ENCODE measurements around the gene ERICH4. TPM values are rescaled to one million over a fixed set of nuclear protein-coding genes. Genes with fewer than 3 reads are reported as not detected.
A peak's percentile ranks its signal among the peaks of the same experiment; 100 is the strongest.

The ERICH4 gene
- total RNA-seq, 4 donors from 2014 or later = not detected

DNA sequence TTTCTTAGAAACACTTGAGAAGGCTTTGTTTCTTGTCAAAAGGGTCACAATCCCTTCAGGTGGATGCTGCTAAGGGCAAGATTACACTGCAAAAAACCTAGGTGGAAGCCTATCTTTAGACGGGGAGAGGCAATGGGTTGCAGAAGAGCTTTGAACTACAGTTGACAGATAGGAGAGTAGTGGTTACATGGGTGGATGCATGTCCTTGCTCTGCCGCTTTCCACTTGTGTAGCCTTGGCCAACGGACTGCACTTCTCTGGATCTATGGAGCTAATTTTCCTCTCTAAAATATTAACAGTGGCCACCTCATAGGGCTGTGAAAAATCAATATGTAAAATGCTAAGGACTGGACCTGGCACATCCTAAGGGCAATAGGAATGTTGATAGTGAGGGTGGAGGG, 44.4 kb upstream of the ERICH4 start:
- H3K9me3 ChIP-seq = no peaks in the 10 kb centered on the region
- peak overlapping the region; percentile 93 to 100 for H3K4me3 ChIP-seq
- peak overlapping the region in 2 of 4 donors; percentile 86 to 94 for H3K27ac ChIP-seq
- TF ChIP-seq EP300 (IDR thresholded peaks at IDR 0.05) = no peak
- no peak for TF ChIP-seq POLR2AphosphoS5 (IDR thresholded peaks at IDR 0.05)
- TF ChIP-seq POLR2A (IDR thresholded peaks at IDR 0.05) = no peak
- TF ChIP-seq, protein P1, sequence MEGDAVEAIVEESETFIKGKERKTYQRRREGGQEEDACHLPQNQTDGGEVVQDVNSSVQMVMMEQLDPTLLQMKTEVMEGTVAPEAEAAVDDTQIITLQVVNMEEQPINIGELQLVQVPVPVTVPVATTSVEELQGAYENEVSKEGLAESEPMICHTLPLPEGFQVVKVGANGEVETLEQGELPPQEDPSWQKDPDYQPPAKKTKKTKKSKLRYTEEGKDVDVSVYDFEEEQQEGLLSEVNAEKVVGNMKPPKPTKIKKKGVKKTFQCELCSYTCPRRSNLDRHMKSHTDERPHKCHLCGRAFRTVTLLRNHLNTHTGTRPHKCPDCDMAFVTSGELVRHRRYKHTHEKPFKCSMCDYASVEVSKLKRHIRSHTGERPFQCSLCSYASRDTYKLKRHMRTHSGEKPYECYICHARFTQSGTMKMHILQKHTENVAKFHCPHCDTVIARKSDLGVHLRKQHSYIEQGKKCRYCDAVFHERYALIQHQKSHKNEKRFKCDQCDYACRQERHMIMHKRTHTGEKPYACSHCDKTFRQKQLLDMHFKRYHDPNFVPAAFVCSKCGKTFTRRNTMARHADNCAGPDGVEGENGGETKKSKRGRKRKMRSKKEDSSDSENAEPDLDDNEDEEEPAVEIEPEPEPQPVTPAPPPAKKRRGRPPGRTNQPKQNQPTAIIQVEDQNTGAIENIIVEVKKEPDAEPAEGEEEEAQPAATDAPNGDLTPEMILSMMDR (IDR thresholded peaks at IDR 0.05) = no peak
- peaks cover 0 to 28% of the 10 kb centered on the region in 2 donors for H3K36me3 ChIP-seq
- no peak for ATAC-seq
- H3K27me3 ChIP-seq = no peaks in the 10 kb centered on the region
- WGBS, 2 donors (ENCODE audit: low coverage in 1 of 2) = 47 to 50% methylated on average over 2 to 3 of the region's 3 CpGs
- peaks cover 4 to 75% (median 11%) of the 10 kb centered on the region in 3 donors for H3K4me1 ChIP-seq

DNA sequence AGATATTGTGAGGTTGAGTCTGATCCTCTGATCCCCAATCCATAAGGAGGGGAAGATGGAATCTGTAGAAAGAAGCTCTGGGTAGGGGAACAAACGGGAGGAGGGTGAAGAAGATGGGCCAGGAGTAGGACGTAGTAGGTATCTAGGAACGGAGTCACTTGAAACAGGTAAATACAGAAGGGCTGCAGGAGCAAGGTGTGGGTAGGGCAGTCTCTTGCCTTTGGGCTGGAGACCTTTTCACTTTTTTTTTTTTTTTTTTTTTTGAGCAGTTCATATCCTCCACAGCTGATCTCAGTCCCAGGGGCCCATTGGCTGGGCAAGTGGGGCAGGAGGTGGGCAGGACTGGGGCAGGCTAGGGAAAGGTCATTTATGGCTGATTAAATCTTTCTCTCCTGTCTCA, 43.9 kb upstream of the ERICH4 start:
- Histone ChIP-seq H3K9me3 (no peaks in the 10 kb centered on the region), H3K4me3 (peak overlapping the region in 1 of 2 donors; percentile 93), H3K27ac (no peak overlapping the region), H3K27me3 (no peaks in the 10 kb centered on the region), H3K4me1 (peaks cover 4 to 79% (median 11%) of the 10 kb centered on the region in 3 donors), H3K36me3 (peaks cover 0 to 30% of the 10 kb centered on the region in 2 donors)
- ATAC-seq = no peak
- 70 to 78% methylated on average over 3 of the region's 3 CpGs for WGBS, 2 donors (ENCODE audit: low coverage in 1 of 2)
- TF ChIP-seq, protein P1 (IDR thresholded peaks at IDR 0.05) = no peak
- no peak for TF ChIP-seq EP300 (IDR thresholded peaks at IDR 0.05)
- TF ChIP-seq POLR2AphosphoS5 (IDR thresholded peaks at IDR 0.05) = no peak
- TF ChIP-seq POLR2A (IDR thresholded peaks at IDR 0.05) = no peak

GRCh38 chr19:41399525-41399924, 43.4 kb upstream of the ERICH4 start:
- H3K9me3 ChIP-seq = no peaks in the 10 kb centered on the region
- H3K4me1 ChIP-seq = peaks cover 4 to 80% (median 11%) of the 10 kb centered on the region in 3 donors
- H3K27ac ChIP-seq = no peak overlapping the region
- 83 to 100% methylated on average over 1 of the region's 2 CpGs for WGBS, 2 donors (ENCODE audit: low coverage in 1 of 2)
- TF ChIP-seq POLR2A (IDR thresholded peaks at IDR 0.05) (no peak), EP300 (IDR thresholded peaks at IDR 0.05) (no peak), POLR2AphosphoS5 (IDR thresholded peaks at IDR 0.05) (no peak)
- TF ChIP-seq, protein P1 (IDR thresholded peaks at IDR 0.05) = no peak
- H3K27me3 ChIP-seq = no peaks in the 10 kb centered on the region
- ATAC-seq = no peak
- peaks cover 0 to 30% of the 10 kb centered on the region in 2 donors for H3K36me3 ChIP-seq
- no peak overlapping the region for H3K4me3 ChIP-seq

- no peak for ATAC-seq
- H3K4me3 ChIP-seq = no peak overlapping the region
- H3K36me3 ChIP-seq = peaks cover 0 to 40% of the 10 kb centered on the region in 2 donors
- H3K27ac ChIP-seq = peak overlapping the region in 1 of 4 donors; percentile 23
- WGBS, 2 donors (ENCODE audit: low coverage in 1 of 2) = 42 to 63% methylated on average over 2 of the region's 4 CpGs
- no peaks in the 10 kb centered on the region for H3K9me3 ChIP-seq
- TF ChIP-seq, protein P1 (IDR thresholded peaks at IDR 0.05) = no peak
- TF ChIP-seq POLR2A (IDR thresholded peaks at IDR 0.05) (no peak), EP300 (IDR thresholded peaks at IDR 0.05) (no peak), POLR2AphosphoS5 (IDR thresholded peaks at IDR 0.05) (no peak)
- H3K27me3 ChIP-seq = no peaks in the 10 kb centered on the region
- H3K4me1 ChIP-seq = peaks cover 4 to 83% (median 10%) of the 10 kb centered on the region in 3 donors
These were observed 41.5 kb upstream of the ERICH4 start for GRCh38 chr19:41401483-41401882.

DNA sequence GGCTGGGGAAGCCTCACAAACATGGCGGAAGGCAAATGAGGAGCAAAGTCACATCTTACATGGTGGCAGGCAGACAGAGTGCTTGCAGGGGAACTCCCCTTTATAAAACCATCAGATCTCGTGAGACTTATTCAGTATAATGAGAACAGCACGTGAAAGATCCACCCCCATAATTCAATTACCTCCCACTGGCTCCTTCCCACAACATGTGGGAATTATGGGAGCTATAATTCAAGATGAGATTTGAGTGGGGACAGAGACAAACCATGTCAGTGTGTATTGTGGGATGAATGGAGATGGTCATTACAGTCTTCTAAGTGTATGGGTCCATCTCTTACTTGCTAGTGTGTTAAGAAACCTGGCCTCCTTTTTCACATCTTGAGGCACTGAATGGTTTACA, 40.9 kb upstream of the ERICH4 start:
- Histone ChIP-seq H3K27me3 (no peaks in the 10 kb centered on the region), H3K9me3 (no peaks in the 10 kb centered on the region), H3K36me3 (peaks cover 0 to 40% of the 10 kb centered on the region in 2 donors), H3K4me1 (peaks cover 4 to 83% (median 5%) of the 10 kb centered on the region in 3 donors), H3K27ac (no peak overlapping the region), H3K4me3 (no peak overlapping the region)
- ATAC-seq = no peak
- 73 to 80% methylated on average over 3 of the region's 3 CpGs for WGBS, 2 donors (ENCODE audit: low coverage in 1 of 2)
- TF ChIP-seq POLR2A (IDR thresholded peaks at IDR 0.05) = no peak
- TF ChIP-seq POLR2AphosphoS5 (IDR thresholded peaks at IDR 0.05) = no peak
- TF ChIP-seq, protein P1 (IDR thresholded peaks at IDR 0.05) = no peak
- TF ChIP-seq EP300 (IDR thresholded peaks at IDR 0.05) = no peak

Data from gastroesophageal sphincter (tissue), 4 donors.